ENCODE measurements around the gene UBE2F. TPM values are rescaled to one million over a fixed set of nuclear protein-coding genes. Genes with fewer than 3 reads are reported as not detected.
"Not testable (repeated sequence)": the region's sequence is repeated elsewhere in the genome, so short reads cannot be mapped to it uniquely, and the experiment has no call there.

The UBE2F gene
- total RNA-seq, 1 donor from 2014 or later = 18.8 TPM

- no peak for DNase-seq
Measured at GRCh38 chr2:237944302-237944701, 22.5 kb upstream of the UBE2F start.

- DNase-seq = no peak
Measured at GRCh38 chr2:237946423-237946822, 20.4 kb upstream of the UBE2F start.

- DNase-seq = not testable (repeated sequence)
Measured at GRCh38 chr2:237951354-237951753, 15.5 kb upstream of the UBE2F start.

GRCh38 chr2:237951878-237952277, 14.9 kb upstream of the UBE2F start:
- DNase-seq = no peak

- DNase-seq = no peak
Measured at GRCh38 chr2:237952851-237953250, 14.0 kb upstream of the UBE2F start.

- no peak for DNase-seq
Measured at GRCh38 chr2:237955640-237956401, 11.0 kb upstream of the UBE2F start.

GRCh38 chr2:237956402-237956736, 10.4 kb upstream of the UBE2F start:
- no peak for DNase-seq

- no peak for DNase-seq
Measured at GRCh38 chr2:237961637-237962036, 5.2 kb upstream of the UBE2F start.

- no peak for DNase-seq
Measured at GRCh38 chr2:237962432-237963084, 4.3 kb upstream of the UBE2F start.

GRCh38 chr2:237963490-237963991, 3.3 kb upstream of the UBE2F start:
- not testable (repeated sequence) for DNase-seq

GRCh38 chr2:237964194-237964577, 2.6 kb upstream of the UBE2F start:
- no peak for DNase-seq

- no peak for DNase-seq
Measured at GRCh38 chr2:237964578-237965404, 2.0 kb upstream of the UBE2F start.

GRCh38 chr2:237965844-237966243, 970 bp upstream of the UBE2F start:
- not testable (repeated sequence) for DNase-seq

- no peak for DNase-seq
Measured at GRCh38 chr2:237966250-237966564, 607 bp upstream of the UBE2F start.

- no peak for DNase-seq
Measured at GRCh38 chr2:237967463-237967951, 693 bp downstream of the UBE2F start.

- peak; percentile 88 for DNase-seq
Measured at GRCh38 chr2:237968048-237968862, 1.4 kb downstream of the UBE2F start.

- DNase-seq = no peak
Measured at GRCh38 chr2:237971661-237972060, 4.8 kb downstream of the UBE2F start.

- DNase-seq = no peak
Measured at GRCh38 chr2:237972211-237972610, 5.4 kb downstream of the UBE2F start.

- DNase-seq = no peak
Measured at GRCh38 chr2:237972936-237973335, 6.1 kb downstream of the UBE2F start.

- DNase-seq = no peak
Measured at GRCh38 chr2:237977380-237977779, 10.6 kb downstream of the UBE2F start.

GRCh38 chr2:237978058-237978712, 11.4 kb downstream of the UBE2F start:
- DNase-seq = no peak

- no peak for DNase-seq
Measured at GRCh38 chr2:237979331-237979730, 12.5 kb downstream of the UBE2F start.

All from skin of body (tissue), 2 donors.